HepG2 (cell line): ENCODE measurements around the gene CLEC16A. TPM values are rescaled to one million over a fixed set of nuclear protein-coding genes. Genes with fewer than 3 reads are reported as not detected.
A peak's percentile ranks its signal among the peaks of the same experiment; 100 is the strongest.

Experiments
- E2F1 ChIP-seq: sonication (generic); formaldehyde crosslinking; IDR thresholded peaks from 2 replicates; pipeline ENCODE4 v1.5.0; 2020; ENCODE audit warnings: missing genetic modification reagents
- FLYWCH1 ChIP-seq: sonication (generic); formaldehyde crosslinking; IDR thresholded peaks from 2 replicates; pipeline ENCODE4 v1.8.1; 2023; ENCODE audit warnings: mild to moderate bottlenecking, missing genetic modification reagents
- FOXA1 ChIP-seq, 2 experiments: fragments of 450-650 bp in 1 of 2; sonication (generic) in 1 of 2; formaldehyde crosslinking in 1 of 2; IDR thresholded peaks; 2 replicates each; pipeline versions ENCODE4 v1.4.0 to v1.6.1; 2016 to 2020; ENCODE audit warnings: missing genetic modification reagents in 1 of 2
- HBP1 ChIP-seq: IDR thresholded peaks from 2 replicates; pipeline ENCODE4 v1.6.1; 2016; ENCODE audit warnings: low read depth, control low read depth
- IKZF4 ChIP-seq: sonication (generic); formaldehyde crosslinking; IDR thresholded peaks from 2 replicates; pipeline ENCODE4 v1.5.1; 2020; ENCODE audit warnings: borderline replicate concordance, mild to moderate bottlenecking, low read depth, missing genetic modification reagents; ENCODE audit errors: not compliant biosample characterization
- NBN ChIP-seq: fragments of 450-650 bp; conservative IDR thresholded peaks from 2 replicates; pipeline ENCODE4 v1.6.1; 2017
- PATZ1 ChIP-seq: sonication (generic); formaldehyde crosslinking; IDR thresholded peaks from 2 replicates; pipeline ENCODE4 v1.4.0; 2020; ENCODE audit warnings: missing genetic modification reagents
- RFX1 ChIP-seq: fragments of 450-650 bp; IDR thresholded peaks from 2 replicates; pipeline ENCODE4 v1.6.1; 2017
- RFXANK ChIP-seq: IDR thresholded peaks from 2 replicates; pipeline ENCODE4 v1.6.1; 2016
- SIN3A ChIP-seq: IDR thresholded peaks from 2 replicates; pipeline ENCODE4 v1.6.1; 2011; ENCODE audit warnings: low read depth, mild to moderate bottlenecking, control low read depth, low read length, borderline replicate concordance
- SP4 ChIP-seq: sonication (generic); formaldehyde crosslinking; IDR thresholded peaks from 2 replicates; pipeline ENCODE4 v1.8.1; 2023; ENCODE audit warnings: mild to moderate bottlenecking, missing genetic modification reagents
- ZBTB25 ChIP-seq: IDR thresholded peaks from 2 replicates; pipeline ENCODE4 v1.6.1; 2018; ENCODE audit warnings: missing genetic modification reagents
- ZFP1 ChIP-seq: IDR thresholded peaks from 2 replicates; pipeline ENCODE4 v1.6.1; 2016
- ZNF224 ChIP-seq: sonication (generic); formaldehyde crosslinking; IDR thresholded peaks from 2 replicates; pipeline ENCODE4 v1.5.0; 2020; ENCODE audit warnings: mild to moderate bottlenecking, missing genetic modification reagents
- ZNF280B ChIP-seq: sonication (generic); formaldehyde crosslinking; IDR thresholded peaks from 2 replicates; pipeline ENCODE4 v1.5.0; 2020; ENCODE audit warnings: missing genetic modification reagents, mild to moderate bottlenecking, borderline replicate concordance
- ZNF354B ChIP-seq: sonication (generic); formaldehyde crosslinking; IDR thresholded peaks from 2 replicates; pipeline ENCODE4 v1.8.0; 2022; ENCODE audit warnings: mild to moderate bottlenecking, missing genetic modification reagents
- ZNF441 ChIP-seq: sonication (generic); formaldehyde crosslinking; IDR thresholded peaks from 2 replicates; pipeline ENCODE4 v1.7.0; 2021; ENCODE audit warnings: missing genetic modification reagents, borderline replicate concordance
- ZNF564 ChIP-seq: sonication (generic); formaldehyde crosslinking; IDR thresholded peaks from 2 replicates; pipeline ENCODE4 v1.8.1; 2023; ENCODE audit warnings: mild to moderate bottlenecking, missing genetic modification reagents
- ZNF644 ChIP-seq: IDR thresholded peaks from 2 replicates; pipeline ENCODE4 v1.6.1; 2016; ENCODE audit warnings: low read depth
- ZNF841 ChIP-seq: sonication (generic); formaldehyde crosslinking; IDR thresholded peaks from 2 replicates; pipeline ENCODE4 v1.8.1; 2023; ENCODE audit warnings: missing genetic modification reagents, borderline replicate concordance
- ZSCAN22 ChIP-seq: sonication (generic); formaldehyde crosslinking; IDR thresholded peaks from 2 replicates; pipeline ENCODE4 v1.4.0; 2020; ENCODE audit warnings: mild to moderate bottlenecking, missing genetic modification reagents
- ZXDC ChIP-seq: sonication (generic); formaldehyde crosslinking; IDR thresholded peaks from 2 replicates; pipeline ENCODE4 v1.5.0; 2020; ENCODE audit warnings: mild to moderate bottlenecking, missing genetic modification reagents
- polyA plus RNA-seq, 8 experiments: library from polyadenylated mRNA; depleted of rRNA in 3 of 8; stranded (reverse) in 7 of 8; unstranded in 1 of 8; fragments of >200 nt; fragmentation: Illumina TruSeq in 4 of 8; extraction: Trizol in 4 of 8; gene quantifications; 2 replicates each; pipeline versions ENCODE4 v1.2.1 to v1.2.3, GENCODE V29; 2011 to 2016; ENCODE audit warnings: low read depth in 4 of 8, missing spikeins in 1 of 8, mixed read lengths in 1 of 8; ENCODE audit not compliant: insufficient read depth in 1 of 8
- total RNA-seq, 5 experiments: library from RNA; depleted of rRNA; stranded (reverse); fragments of >200 nt; fragmentation: Illumina TruSeq; extraction: Trizol; gene quantifications; 2 replicates each; pipeline ENCODE4 v1.2.3, GENCODE V29; 2016; ENCODE audit warnings: low read depth in 1 of 5

CLEC16A gene
- total and polyA plus RNA-seq, 2 of the 13 experiments (the other 11 are each of a cell fraction or from before 2014, with no cell fraction given): 8.5 to 10.3 TPM

GRCh38 chr16:11138769-11139325 is 194.5 kb downstream of the CLEC16A start (continued):
- no peak for TF ChIP-seq FOXA1 (IDR thresholded peaks at IDR 0.05)
- TF ChIP-seq FOXA1 (CRISPR knock-in tag; IDR thresholded peaks at IDR 0.05): peak; percentile 67
- TF ChIP-seq ZNF224: no peak
- no peak for TF ChIP-seq RFX1
- TF ChIP-seq NBN: no peak
- no peak for TF ChIP-seq ZNF564 (CRISPR knock-in tag)
- no peak for TF ChIP-seq ZBTB25
- 0 out of 2 replicates have a peak, but pooled peaks have one; percentile 8 for TF ChIP-seq ZNF644 (CRISPR knock-in tag)
- TF ChIP-seq ZNF841 (CRISPR knock-in tag): no peak
- no peak for TF ChIP-seq ZNF280B
- no peak for TF ChIP-seq ZFP1 (CRISPR knock-in tag)
- TF ChIP-seq ZSCAN22 (CRISPR knock-in tag): no peak
- TF ChIP-seq FLYWCH1 (CRISPR knock-in tag): no peak
- TF ChIP-seq ZNF354B: no peak
- TF ChIP-seq E2F1 (CRISPR knock-in tag): no peak
- no peak for TF ChIP-seq SIN3A
- no peak for TF ChIP-seq ZNF441 (CRISPR knock-in tag)
- TF ChIP-seq SP4 (CRISPR knock-in tag): no peak
- TF ChIP-seq PATZ1: no peak
- TF ChIP-seq ZXDC (CRISPR knock-in tag): no peak
- TF ChIP-seq IKZF4 (CRISPR knock-in tag): peak; percentile 22
- no peak for TF ChIP-seq HBP1
- no peak for TF ChIP-seq RFXANK
